COLO668 (cell line): ENCODE results near the gene NTNG2.
A peak's percentile ranks its signal among the peaks of the same experiment; 100 is the strongest.
"Not testable (repeated sequence)": the region's sequence is repeated elsewhere in the genome, so short reads cannot be mapped to it uniquely, and the experiment has no call there.

Experiments used
- DNase-seq: peaks from one replicate; lab custom pipeline; 2025; ENCODE audit not compliant: unreplicated experiment; lab: John Stamatoyannopoulos, UW

NTNG2 gene

GRCh38 chr9:132161743-132162184 is at the start of gene NTNG2:
NTNG2 (plus strand) TSS chr9:132162058; CDS start chr9:132166832, 4,774 bp downstream.
- DNase-seq: no peak

- DNase-seq: no peak
Observed at GRCh38 chr9:132114102-132114707, 47.7 kb upstream of the NTNG2 start.

- no peak for DNase-seq
Observed at GRCh38 chr9:132116583-132116982, 45.3 kb upstream of the NTNG2 start.

- DNase-seq: no peak
Observed at GRCh38 chr9:132117694-132118093, 44.2 kb upstream of the NTNG2 start.

GRCh38 chr9:132121021-132121420 is 40.8 kb upstream of the NTNG2 start:
- no peak for DNase-seq

- DNase-seq: no peak
Observed at GRCh38 chr9:132124800-132125199, 37.1 kb upstream of the NTNG2 start.

- DNase-seq: no peak
Observed at GRCh38 chr9:132125361-132125760, 36.5 kb upstream of the NTNG2 start.

- no peak for DNase-seq
Observed at GRCh38 chr9:132125944-132126679, 35.7 kb upstream of the NTNG2 start.

GRCh38 chr9:132126680-132127236 is 35.1 kb upstream of the NTNG2 start:
- DNase-seq: no peak

GRCh38 chr9:132127888-132128534 is 33.8 kb upstream of the NTNG2 start:
- DNase-seq: no peak

GRCh38 chr9:132129535-132129934 is 32.3 kb upstream of the NTNG2 start:
- no peak for DNase-seq

GRCh38 chr9:132134085-132134484 is 27.8 kb upstream of the NTNG2 start:
- not testable (repeated sequence) for DNase-seq

GRCh38 chr9:132135456-132135855 is 26.4 kb upstream of the NTNG2 start:
- DNase-seq: no peak

- no peak for DNase-seq
Observed at GRCh38 chr9:132136151-132136780, 25.6 kb upstream of the NTNG2 start.

GRCh38 chr9:132141344-132141947 is 20.4 kb upstream of the NTNG2 start:
- DNase-seq: peak; percentile 57

GRCh38 chr9:132141948-132142594 is 19.8 kb upstream of the NTNG2 start:
- peak; percentile 44 for DNase-seq

- DNase-seq: no peak
Observed at GRCh38 chr9:132142924-132143323, 18.9 kb upstream of the NTNG2 start.

GRCh38 chr9:132143359-132143758 is 18.5 kb upstream of the NTNG2 start:
- no peak for DNase-seq

GRCh38 chr9:132144708-132145365 is 17.0 kb upstream of the NTNG2 start:
- DNase-seq: no peak

- DNase-seq: no peak
Observed at GRCh38 chr9:132146039-132146438, 15.8 kb upstream of the NTNG2 start.
